Activated CD4-positive, alpha-beta T cell treated with anti-CD3 and anti-CD28 coated beads for 36 hours (primary cell): ENCODE measurements around the gene AQP12B. TPM values are rescaled to one million over a fixed set of nuclear protein-coding genes. Genes with fewer than 3 reads are reported as not detected.

Experiments used
- ATAC-seq: fragments of 200-7000 bp; cut with Tn5 transposase; one replicate; pipeline ENCODE4 v1.10.0; 2021; ENCODE audit warnings: mild to moderate bottlenecking, moderate library complexity
- CTCF ChIA-PET: fragments of 350-600 bp; sonication (Branson Sonifier 250); formaldehyde crosslinking; loops from one replicate; lab custom pipeline; 2021; ENCODE audit warnings: antibody characterized with exemption; lab: Charles Lee
- POLR2A ChIA-PET: fragments of 350-600 bp; sonication (Branson Sonifier 250); formaldehyde crosslinking; loops from one replicate; lab custom pipeline; 2021; ENCODE audit warnings: antibody characterized with exemption, inconsistent platforms; lab: Charles Lee
- DNase-seq: peaks from one replicate; pipeline ENCODE4 v3.0.0-alpha.2; 2020
- H3K27ac Mint-ChIP-seq: one replicate; pipeline ENCODE4 v1.8.0; 2021; ENCODE audit warnings: mixed read lengths
- H3K27me3 Mint-ChIP-seq: one replicate; pipeline ENCODE4 v1.8.0; 2021; ENCODE audit warnings: mixed read lengths
- H3K36me3 Mint-ChIP-seq: one replicate; pipeline ENCODE4 v1.8.0; 2021; ENCODE audit warnings: low read depth, mixed read lengths
- H3K4me1 Mint-ChIP-seq: one replicate; pipeline ENCODE4 v1.8.0; 2021; ENCODE audit warnings: mixed read lengths
- H3K4me3 Mint-ChIP-seq: one replicate; pipeline ENCODE4 v1.8.0; 2021; ENCODE audit warnings: mild to moderate bottlenecking, moderate library complexity, mixed read lengths
- H3K9me3 Mint-ChIP-seq: one replicate; pipeline ENCODE4 v1.8.0; 2021; ENCODE audit warnings: low read depth, mixed read lengths
- intact Hi-C, 2 experiments: fragments of 100-400 bp; cut with DNase I in 1 of 2; cut with micrococcal nuclease in 1 of 2; formaldehyde crosslinking; loops; one replicate each; pipeline versions ENCODE4 v1.14.2 to v1.15.1; 2022 to 2024; cut with DNase I, micrococcal nuclease
- total RNA-seq, 2 experiments: library from RNA; stranded (reverse); gene quantifications; one replicate each; pipeline ENCODE4 v1.2.3, GENCODE V29; 2021

Gene AQP12B
- total RNA-seq, 2 experiments from 2014 or later, result not detected

GRCh38 chr2:240630771-240631547, 51.7 kb downstream of the AQP12B start:
- H3K36me3 Mint-ChIP-seq, result peaks cover 2% of the 10 kb centered on the region
- ChIA-PET POLR2A (no interaction called here), CTCF (no interaction called here)
- no peak overlapping the region for H3K4me3 Mint-ChIP-seq
- no peaks in the 10 kb centered on the region for H3K27me3 Mint-ChIP-seq
- peaks cover 10% of the 10 kb centered on the region for H3K4me1 Mint-ChIP-seq
- peaks cover 14% of the 10 kb centered on the region for H3K9me3 Mint-ChIP-seq
- ATAC-seq, result no peak
- no peak for DNase-seq
- H3K27ac Mint-ChIP-seq, result no peak overlapping the region
- intact Hi-C loops, result no loop called here

- H3K9me3 Mint-ChIP-seq, result peaks cover 14% of the 10 kb centered on the region
- peaks cover 17% of the 10 kb centered on the region for H3K4me1 Mint-ChIP-seq
- H3K4me3 Mint-ChIP-seq, result no peak overlapping the region
- DNase-seq, result no peak
- CTCF ChIA-PET, result no interaction called here
- POLR2A ChIA-PET, result no interaction called here
- no peak for ATAC-seq
- intact Hi-C loops, result no loop called here
- H3K36me3 Mint-ChIP-seq, result peaks cover 2% of the 10 kb centered on the region
- no peak overlapping the region for H3K27ac Mint-ChIP-seq
- H3K27me3 Mint-ChIP-seq, result no peaks in the 10 kb centered on the region
These were observed 52.5 kb downstream of the AQP12B start for GRCh38 chr2:240629968-240630770.

- ChIA-PET POLR2A (no interaction called here), CTCF (no interaction called here)
- H3K27ac Mint-ChIP-seq, result no peak overlapping the region
- H3K27me3 Mint-ChIP-seq, result no peaks in the 10 kb centered on the region
- no peak for ATAC-seq
- H3K9me3 Mint-ChIP-seq, result peaks cover 12% of the 10 kb centered on the region
- intact Hi-C loops, result no loop called here
- H3K36me3 Mint-ChIP-seq, result peaks cover 2% of the 10 kb centered on the region
- DNase-seq, result no peak
- peaks cover 22% of the 10 kb centered on the region for H3K4me1 Mint-ChIP-seq
- no peak overlapping the region for H3K4me3 Mint-ChIP-seq
These were observed 53.1 kb downstream of the AQP12B start for GRCh38 chr2:240629619-240629967.

GRCh38 chr2:240628808-240629618, 53.7 kb downstream of the AQP12B start:
- DNase-seq, result no peak
- Mint-ChIP-seq H3K9me3 (peaks cover 10% of the 10 kb centered on the region), H3K27me3 (no peaks in the 10 kb centered on the region), H3K27ac (no peak overlapping the region), H3K36me3 (no peaks in the 10 kb centered on the region), H3K4me1 (peaks cover 25% of the 10 kb centered on the region), H3K4me3 (no peak overlapping the region)
- intact Hi-C loops, result no loop called here
- ChIA-PET CTCF (interaction anchor here (0.6 kb wide), 1 partner anchor 27 kb away, joined by 3 read pairs; no protein-coding TSS in a partner anchor), POLR2A (no interaction called here)
- ATAC-seq, result no peak

- Mint-ChIP-seq H3K4me3 (no peak overlapping the region), H3K4me1 (peaks cover 28% of the 10 kb centered on the region), H3K36me3 (no peaks in the 10 kb centered on the region), H3K27ac (no peak overlapping the region), H3K9me3 (peaks cover 7% of the 10 kb centered on the region), H3K27me3 (no peaks in the 10 kb centered on the region)
- ATAC-seq (no peak), DNase-seq (no peak)
- intact Hi-C loops, result no loop called here
- ChIA-PET POLR2A (no interaction called here), CTCF (no interaction called here)
These were observed 54.2 kb downstream of the AQP12B start for GRCh38 chr2:240628507-240628807.

GRCh38 chr2:240627736-240628506, 54.8 kb downstream of the AQP12B start:
- Mint-ChIP-seq H3K9me3 (peaks cover 1% of the 10 kb centered on the region), H3K4me1 (peaks cover 32% of the 10 kb centered on the region), H3K27ac (no peak overlapping the region), H3K4me3 (no peak overlapping the region), H3K36me3 (no peaks in the 10 kb centered on the region), H3K27me3 (no peaks in the 10 kb centered on the region)
- DNase-seq (no peak), ATAC-seq (no peak)
- CTCF ChIA-PET, result no interaction called here
- POLR2A ChIA-PET, result no interaction called here
- intact Hi-C loops, result no loop called here

- POLR2A ChIA-PET, result no interaction called here
- Mint-ChIP-seq H3K27ac (peak overlapping the region; percentile 84), H3K9me3 (no peaks in the 10 kb centered on the region), H3K36me3 (no peaks in the 10 kb centered on the region), H3K4me1 (peaks cover 42% of the 10 kb centered on the region), H3K4me3 (peak overlapping the region; percentile 39), H3K27me3 (no peaks in the 10 kb centered on the region)
- intact Hi-C loops, result no loop called here
- ATAC-seq, result peak; percentile 33
- CTCF ChIA-PET, result no interaction called here
- DNase-seq, result peak; percentile 70
These were observed 56.0 kb downstream of the AQP12B start for GRCh38 chr2:240626531-240627300.

Other genes with a start within 250 kb of the AQP12B start
- gene GPC1, start 247.2 kb downstream of the AQP12B start, total RNA-seq, result 1 to 10 TPM; 1.7 to 2.0 TPM
- 10 to 100 TPM; 20.7 to 24.0 TPM for gene ANKMY1, start 124.9 kb downstream of the AQP12B start, total RNA-seq
- gene DUSP28, start 122.5 kb downstream of the AQP12B start, total RNA-seq, result 1 to 10 TPM; 3.3 to 5.0 TPM
- 10 to 100 TPM; 35.7 to 43.8 TPM for gene RNPEPL1, start 114.4 kb downstream of the AQP12B start, total RNA-seq
- 10 to 100 TPM; 22.1 to 30.2 TPM for gene CAPN10, start 96.2 kb downstream of the AQP12B start, total RNA-seq
- gene GPR35, start 57.4 kb downstream of the AQP12B start, total RNA-seq, result 1 to 10 TPM; 3.6 to 4.1 TPM
- gene AQP12A, start 9.0 kb upstream of the AQP12B start, total RNA-seq, result not detected
- gene KIF1A, start 137.3 kb upstream of the AQP12B start, total RNA-seq, result 1 to 10 TPM; 4.6 to 8.2 TPM
- not detected for gene AGXT, start 185.9 kb upstream of the AQP12B start, total RNA-seq
- gene MAB21L4, start 213.3 kb upstream of the AQP12B start, total RNA-seq, result not detected
- not detected for gene CROCC2, start 223.5 kb upstream of the AQP12B start, total RNA-seq